OCI-LY1 (cell line): ENCODE data around the gene APBA3.

Source experiments
- EZH2 ChIP-seq: fragments of 200-600 bp; sonication (generic), shearing (Covaris generic); IDR thresholded peaks from 2 replicates; pipeline ENCODE4 v1.8.0; 2017; ENCODE audit warnings: borderline replicate concordance, mixed run types, mild to moderate bottlenecking, antibody characterized with exemption, low read length, moderate library complexity, mixed read lengths
- TF ChIP-seq, protein P1 (sequence below): fragments of 200-600 bp; sonication (generic), shearing (Covaris generic); IDR thresholded peaks from 2 replicates; pipeline ENCODE4 v1.5.1; 2017; ENCODE audit warnings: mild to moderate bottlenecking, antibody characterized with exemption, low read length, moderate library complexity, mixed read lengths

DNA sequence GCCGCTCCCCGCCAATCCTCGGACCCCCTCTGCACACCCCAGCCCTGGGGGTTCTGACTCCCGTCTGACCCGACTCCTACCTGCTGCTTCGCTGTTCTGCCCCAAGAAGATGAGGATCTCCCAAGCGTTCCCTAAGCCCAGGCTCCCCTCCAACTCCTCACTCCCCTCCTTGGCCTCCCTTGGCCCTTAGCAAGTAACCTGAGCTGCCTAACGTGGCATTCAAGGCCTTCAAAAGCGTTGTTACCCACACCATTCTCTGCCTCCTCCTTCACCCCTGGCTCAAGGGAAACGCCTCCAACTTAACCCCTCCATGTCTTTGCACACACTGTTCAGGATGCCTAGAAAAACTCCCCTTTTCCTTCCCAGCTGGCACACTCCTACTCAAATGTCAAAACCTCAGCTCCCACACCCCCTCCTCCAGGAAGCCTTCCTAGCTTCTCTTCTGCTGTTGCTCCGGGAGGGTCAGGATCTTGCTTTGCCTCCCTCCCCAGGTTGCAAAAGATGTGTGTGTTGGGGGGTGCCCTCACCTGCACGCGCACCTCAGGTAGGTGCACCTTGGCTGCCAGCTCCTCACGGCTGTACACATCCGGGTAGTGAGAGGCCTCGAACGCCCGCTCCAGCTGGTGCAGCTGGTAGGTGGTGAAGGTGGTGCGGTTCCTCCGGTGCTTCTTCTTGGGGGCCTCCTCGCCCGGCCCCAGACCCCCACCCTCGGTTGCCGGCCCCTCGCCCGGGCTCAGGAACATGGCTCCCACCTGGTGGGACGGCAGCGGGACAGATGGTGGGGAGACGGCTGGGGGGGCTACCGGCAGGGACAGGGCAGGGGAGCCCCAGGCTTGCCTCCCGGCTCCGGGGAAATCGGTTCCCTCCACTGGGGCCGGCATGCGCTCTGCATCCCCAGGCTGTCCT, 9.8 kb upstream of the APBA3 start:
- TF ChIP-seq, protein P1, sequence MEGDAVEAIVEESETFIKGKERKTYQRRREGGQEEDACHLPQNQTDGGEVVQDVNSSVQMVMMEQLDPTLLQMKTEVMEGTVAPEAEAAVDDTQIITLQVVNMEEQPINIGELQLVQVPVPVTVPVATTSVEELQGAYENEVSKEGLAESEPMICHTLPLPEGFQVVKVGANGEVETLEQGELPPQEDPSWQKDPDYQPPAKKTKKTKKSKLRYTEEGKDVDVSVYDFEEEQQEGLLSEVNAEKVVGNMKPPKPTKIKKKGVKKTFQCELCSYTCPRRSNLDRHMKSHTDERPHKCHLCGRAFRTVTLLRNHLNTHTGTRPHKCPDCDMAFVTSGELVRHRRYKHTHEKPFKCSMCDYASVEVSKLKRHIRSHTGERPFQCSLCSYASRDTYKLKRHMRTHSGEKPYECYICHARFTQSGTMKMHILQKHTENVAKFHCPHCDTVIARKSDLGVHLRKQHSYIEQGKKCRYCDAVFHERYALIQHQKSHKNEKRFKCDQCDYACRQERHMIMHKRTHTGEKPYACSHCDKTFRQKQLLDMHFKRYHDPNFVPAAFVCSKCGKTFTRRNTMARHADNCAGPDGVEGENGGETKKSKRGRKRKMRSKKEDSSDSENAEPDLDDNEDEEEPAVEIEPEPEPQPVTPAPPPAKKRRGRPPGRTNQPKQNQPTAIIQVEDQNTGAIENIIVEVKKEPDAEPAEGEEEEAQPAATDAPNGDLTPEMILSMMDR, result no peak
- TF ChIP-seq EZH2, result no peak
